ENCODE results near the gene NDOR1.
A peak's percentile ranks its signal among the peaks of the same experiment; 100 is the strongest.

Gene NDOR1

GRCh38 chr9:137253717-137254623, 48.5 kb downstream of the NDOR1 start:
- Histone ChIP-seq H3K36me3 (ENCODE audit: insufficient read depth, low read length) (no peaks in the 10 kb centered on the region), H3K9me3 (ENCODE audit: insufficient read depth, low read depth, low read length) (no peaks in the 10 kb centered on the region), H3K9me2 (replicated peaks; ENCODE audit: low read depth, low read length) (no peaks in the 10 kb centered on the region), H2AFZ (ENCODE audit: low read length) (peak overlapping the region; percentile 92), H3K9ac (ENCODE audit: low read depth, low read length, poor library complexity, severe bottlenecking) (peak overlapping the region; percentile 94), H3K4me1 (ENCODE audit: insufficient read depth, low read length, poor library complexity, severe bottlenecking) (peaks cover 31% of the 10 kb centered on the region), H3K79me2 (ENCODE audit: insufficient read depth, low read length) (peaks cover 36% of the 10 kb centered on the region), H3F3A (ENCODE audit: low read depth) (no peaks in the 10 kb centered on the region), H3K27me3 (ENCODE audit: insufficient read depth, low read length, poor library complexity, severe bottlenecking) (peaks cover 4% of the 10 kb centered on the region), H3K4me2 (ENCODE audit: low read depth, low read length, poor library complexity, severe bottlenecking) (peak overlapping the region; percentile 97), H3K4me3 (ENCODE audit: low read length, poor library complexity, severe bottlenecking) (peak overlapping the region; percentile 91), H4K20me1 (ENCODE audit: insufficient read depth, low read length, poor library complexity, severe bottlenecking) (peaks cover 18% of the 10 kb centered on the region)
- no peak for TF ChIP-seq EZH2phosphoT487 (IDR thresholded peaks at IDR 0.05; ENCODE audit: borderline replicate concordance)

GRCh38 chr9:137254624-137255447, 49.3 kb downstream of the NDOR1 start, which contains the start of gene NELFB:
Gene NELFB, plus strand, starts transcription at chr9:137255327.
- H3K4me2 ChIP-seq (ENCODE audit: low read depth, low read length, poor library complexity, severe bottlenecking) = peak within 1 kb of the TSS; percentile 97
- no peaks in the 10 kb centered on the region for H3K9me3 ChIP-seq (ENCODE audit: insufficient read depth, low read depth, low read length)
- peaks cover 4% of the 10 kb centered on the region for H3K27me3 ChIP-seq (ENCODE audit: insufficient read depth, low read length, poor library complexity, severe bottlenecking)
- peak within 1 kb of the TSS; percentile 94 for H3K9ac ChIP-seq (ENCODE audit: low read depth, low read length, poor library complexity, severe bottlenecking)
- H4K20me1 ChIP-seq (ENCODE audit: insufficient read depth, low read length, poor library complexity, severe bottlenecking) = peaks cover 18% of the 10 kb centered on the region
- H3K4me3 ChIP-seq (ENCODE audit: low read length, poor library complexity, severe bottlenecking) = peak within 1 kb of the TSS; percentile 91
- H3F3A ChIP-seq (ENCODE audit: low read depth) = no peaks in the 10 kb centered on the region
- H2AFZ ChIP-seq (ENCODE audit: low read length) = peak within 1 kb of the TSS; percentile 92
- TF ChIP-seq CTCF (conservative IDR thresholded peaks at IDR 0.05; ENCODE audit: low read length) (no peak), EZH2phosphoT487 (IDR thresholded peaks at IDR 0.05; ENCODE audit: borderline replicate concordance) (no peak)
- H3K36me3 ChIP-seq (ENCODE audit: insufficient read depth, low read length) = no peaks in the 10 kb centered on the region
- H3K9me2 ChIP-seq (replicated peaks; ENCODE audit: low read depth, low read length) = no peaks in the 10 kb centered on the region
- H3K79me2 ChIP-seq (ENCODE audit: insufficient read depth, low read length) = peaks cover 40% of the 10 kb centered on the region
- H3K4me1 ChIP-seq (ENCODE audit: insufficient read depth, low read length, poor library complexity, severe bottlenecking) = peaks cover 34% of the 10 kb centered on the region

- H3K4me2 ChIP-seq (ENCODE audit: low read depth, low read length, poor library complexity, severe bottlenecking) = peak overlapping the region; percentile 78
- H3F3A ChIP-seq (ENCODE audit: low read depth) = no peaks in the 10 kb centered on the region
- peaks cover 40% of the 10 kb centered on the region for H3K79me2 ChIP-seq (ENCODE audit: insufficient read depth, low read length)
- peaks cover 4% of the 10 kb centered on the region for H3K27me3 ChIP-seq (ENCODE audit: insufficient read depth, low read length, poor library complexity, severe bottlenecking)
- H3K9ac ChIP-seq (ENCODE audit: low read depth, low read length, poor library complexity, severe bottlenecking) = peak overlapping the region; percentile 88
- peaks cover 18% of the 10 kb centered on the region for H4K20me1 ChIP-seq (ENCODE audit: insufficient read depth, low read length, poor library complexity, severe bottlenecking)
- H3K4me1 ChIP-seq (ENCODE audit: insufficient read depth, low read length, poor library complexity, severe bottlenecking) = peaks cover 34% of the 10 kb centered on the region
- no peaks in the 10 kb centered on the region for H3K9me3 ChIP-seq (ENCODE audit: insufficient read depth, low read depth, low read length)
- H3K9me2 ChIP-seq (replicated peaks; ENCODE audit: low read depth, low read length) = no peaks in the 10 kb centered on the region
- H3K4me3 ChIP-seq (ENCODE audit: low read length, poor library complexity, severe bottlenecking) = peak overlapping the region; percentile 91
- TF ChIP-seq EZH2phosphoT487 (IDR thresholded peaks at IDR 0.05; ENCODE audit: borderline replicate concordance) (no peak), CTCF (conservative IDR thresholded peaks at IDR 0.05; ENCODE audit: low read length) (no peak)
- H2AFZ ChIP-seq (ENCODE audit: low read length) = peak overlapping the region; percentile 71; the same call in 1 of the 2 replicates
- no peaks in the 10 kb centered on the region for H3K36me3 ChIP-seq (ENCODE audit: insufficient read depth, low read length)
Measured at GRCh38 chr9:137255448-137256114, 50.1 kb downstream of the NDOR1 start.

Data from Loucy (cell line).